GM12873 (cell line): ENCODE measurements around the gene ULBP3.

Experiments
- TF ChIP-seq, protein P1 (sequence below): IDR thresholded peaks from 2 replicates; pipeline ENCODE4 v1.5.1; 2012; ENCODE audit warnings: low read depth, mild to moderate bottlenecking, moderate library complexity, low read length, control low read depth; ENCODE audit not compliant: insufficient read depth; ENCODE audit errors: missing control alignments

Gene ULBP3

DNA sequence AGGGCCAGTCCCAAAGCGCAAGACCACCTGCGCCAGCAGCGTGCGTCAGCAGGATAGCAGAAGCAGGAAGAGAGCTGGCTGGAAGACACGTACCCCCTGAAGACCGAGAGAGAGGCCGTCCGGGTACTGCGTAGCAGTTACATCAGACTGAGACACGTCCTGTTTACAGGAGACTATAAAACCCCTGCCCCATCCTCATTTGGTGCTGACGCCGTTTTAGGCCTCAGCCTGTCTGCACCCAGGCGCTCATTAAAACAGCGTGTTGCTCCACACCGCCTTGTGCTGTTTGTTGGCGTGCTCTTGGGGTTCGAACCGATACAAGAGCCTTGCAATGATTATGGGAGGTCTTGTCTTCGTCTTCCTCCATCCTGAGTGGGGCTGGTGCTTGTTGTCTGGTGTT, 31.8 kb upstream of the ULBP3 start:
- TF ChIP-seq, protein P1, sequence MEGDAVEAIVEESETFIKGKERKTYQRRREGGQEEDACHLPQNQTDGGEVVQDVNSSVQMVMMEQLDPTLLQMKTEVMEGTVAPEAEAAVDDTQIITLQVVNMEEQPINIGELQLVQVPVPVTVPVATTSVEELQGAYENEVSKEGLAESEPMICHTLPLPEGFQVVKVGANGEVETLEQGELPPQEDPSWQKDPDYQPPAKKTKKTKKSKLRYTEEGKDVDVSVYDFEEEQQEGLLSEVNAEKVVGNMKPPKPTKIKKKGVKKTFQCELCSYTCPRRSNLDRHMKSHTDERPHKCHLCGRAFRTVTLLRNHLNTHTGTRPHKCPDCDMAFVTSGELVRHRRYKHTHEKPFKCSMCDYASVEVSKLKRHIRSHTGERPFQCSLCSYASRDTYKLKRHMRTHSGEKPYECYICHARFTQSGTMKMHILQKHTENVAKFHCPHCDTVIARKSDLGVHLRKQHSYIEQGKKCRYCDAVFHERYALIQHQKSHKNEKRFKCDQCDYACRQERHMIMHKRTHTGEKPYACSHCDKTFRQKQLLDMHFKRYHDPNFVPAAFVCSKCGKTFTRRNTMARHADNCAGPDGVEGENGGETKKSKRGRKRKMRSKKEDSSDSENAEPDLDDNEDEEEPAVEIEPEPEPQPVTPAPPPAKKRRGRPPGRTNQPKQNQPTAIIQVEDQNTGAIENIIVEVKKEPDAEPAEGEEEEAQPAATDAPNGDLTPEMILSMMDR: no peak

DNA sequence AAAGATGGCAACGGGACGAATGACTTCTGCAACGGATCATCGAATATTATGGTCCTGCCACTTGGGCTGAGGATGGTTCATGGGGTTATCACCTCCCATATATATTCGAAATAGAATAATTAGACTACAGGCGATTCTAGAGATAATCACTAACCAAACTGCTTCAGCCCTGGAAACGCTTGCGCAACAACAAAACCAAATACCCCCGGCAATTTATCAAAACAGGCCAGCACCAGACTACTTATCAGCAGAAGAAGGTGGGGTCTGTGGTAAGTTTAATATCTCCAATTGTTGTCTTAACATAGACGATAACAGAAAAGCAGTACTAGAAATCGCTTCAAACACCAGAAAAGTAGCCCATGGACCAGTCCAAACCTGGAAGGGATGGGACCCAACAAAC, 31.0 kb upstream of the ULBP3 start:
- TF ChIP-seq, protein P1: no peak

DNA sequence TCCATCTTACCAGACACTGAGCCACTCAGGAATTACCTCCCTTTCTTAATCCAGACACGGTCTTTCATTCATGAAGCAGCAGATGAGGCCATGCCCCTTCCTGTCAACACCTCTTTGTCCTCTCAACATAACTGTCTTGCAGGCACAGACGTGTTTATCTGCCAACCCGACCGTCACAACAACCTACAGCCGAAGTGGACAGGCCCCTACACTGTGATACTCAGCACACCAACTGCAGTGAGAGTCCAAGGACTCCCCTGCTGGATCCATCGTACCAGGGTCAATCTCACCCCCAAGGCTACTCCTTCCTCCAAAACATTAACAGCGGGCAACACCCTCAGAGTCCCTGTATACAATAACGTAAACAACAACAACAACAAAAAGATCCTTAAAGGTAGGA, 30.6 kb upstream of the ULBP3 start:
- TF ChIP-seq, protein P1: no peak

DNA sequence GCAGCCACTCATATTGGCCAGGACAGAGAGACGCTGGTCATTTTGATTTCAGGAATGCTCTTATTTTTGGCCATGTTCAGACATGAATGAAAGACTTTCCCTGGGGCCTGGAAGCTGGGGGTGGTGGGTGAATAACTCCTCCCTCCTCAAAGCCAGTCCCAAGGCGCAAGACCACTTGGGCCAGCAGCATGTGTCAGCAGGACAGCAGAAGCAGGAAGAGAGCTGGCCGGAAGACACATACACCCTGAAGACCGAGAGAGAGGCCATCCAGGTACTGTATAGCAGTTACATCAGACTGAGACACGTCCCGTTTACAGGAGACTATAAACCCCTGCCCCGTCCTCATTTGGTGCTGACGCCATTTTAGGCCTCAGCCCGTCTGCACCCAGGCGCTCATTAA, 29.2 kb upstream of the ULBP3 start:
- TF ChIP-seq, protein P1: no peak

GRCh38 chr6:150093397-150093796, 24.5 kb upstream of the ULBP3 start:
- TF ChIP-seq, protein P1: no peak

DNA sequence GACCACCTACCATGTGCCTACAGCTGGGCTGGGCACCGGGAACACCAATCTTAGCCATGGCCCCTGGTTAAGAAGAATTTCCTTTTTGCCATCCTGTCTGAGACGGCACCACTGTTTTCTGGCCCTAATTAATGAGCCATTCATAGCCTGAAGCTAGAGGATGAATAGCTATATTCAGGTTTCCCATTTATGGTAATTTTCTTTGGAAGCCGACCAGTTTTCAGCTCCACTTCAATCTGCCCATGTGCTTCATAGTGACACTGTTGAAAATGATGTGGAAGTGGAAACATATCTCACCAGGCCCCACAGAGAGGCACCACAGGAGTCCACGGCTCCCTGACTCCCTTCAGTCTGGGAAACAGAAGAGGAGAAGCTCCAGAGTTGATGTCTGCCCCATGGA, 22.6 kb upstream of the ULBP3 start:
- TF ChIP-seq, protein P1: no peak

DNA sequence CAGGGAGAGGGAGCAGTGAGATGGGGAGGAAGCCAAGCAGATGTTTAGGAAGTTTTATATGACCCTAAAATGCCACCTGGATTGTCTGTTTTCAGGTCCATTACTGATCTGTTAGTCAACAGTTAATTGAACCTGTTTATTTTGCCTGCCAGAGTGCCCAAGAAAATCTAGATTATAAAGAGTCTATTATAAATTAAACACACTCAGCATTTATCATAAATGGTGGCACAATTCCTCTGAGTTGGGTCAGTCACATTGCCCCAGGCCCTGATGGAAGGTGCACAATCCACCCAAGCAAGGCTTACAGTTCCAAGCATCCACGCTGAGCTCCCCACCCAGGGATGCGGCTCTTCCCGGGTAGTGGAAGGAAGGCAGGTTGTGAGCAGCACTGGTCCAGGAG, 21.4 kb upstream of the ULBP3 start:
- TF ChIP-seq, protein P1: no peak
